GM12864 (cell line): ENCODE results near the gene VPS16.
"Not testable (repeated sequence)": the region's sequence is repeated elsewhere in the genome, so short reads cannot be mapped to it uniquely, and the experiment has no call there.

Source experiments
- DNase-seq: peaks from one replicate; pipeline ENCODE4 v3.0.0-alpha.2; 2011; ENCODE audit warnings: low read depth
- H3K4me3 ChIP-seq: 2 replicates; pipeline ENCODE4 v1.5.1; 2011; ENCODE audit warnings: mild to moderate bottlenecking, low read depth, low read length, control low read depth
- CTCF ChIP-seq: IDR thresholded peaks from 2 replicates; pipeline ENCODE4 v1.5.1; 2011; ENCODE audit warnings: low read depth, mild to moderate bottlenecking, moderate library complexity, low read length, control low read depth, inconsistent platforms; ENCODE audit errors: missing control alignments

The VPS16 gene

DNA sequence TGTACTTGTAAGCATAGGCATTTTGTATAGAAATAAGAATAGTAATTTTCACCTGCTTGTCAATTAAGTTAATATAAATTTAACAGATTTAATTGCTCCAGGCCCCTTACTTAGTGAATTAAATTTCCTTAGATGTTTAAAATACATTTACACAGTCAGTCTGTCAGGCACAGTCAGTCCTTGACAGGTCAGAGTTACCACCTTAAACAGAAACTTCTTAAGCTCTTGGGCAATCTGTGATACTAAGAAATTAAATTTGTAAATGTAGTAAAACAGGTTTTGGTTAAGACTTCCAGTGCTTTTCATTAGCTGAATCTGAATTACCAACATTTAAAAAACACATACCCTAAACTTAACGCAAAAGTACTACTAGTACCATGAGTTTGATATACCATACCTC lies 48.7 kb downstream of the VPS16 start:
- no peak for TF ChIP-seq CTCF
- no peak for DNase-seq
- no peak overlapping the region for H3K4me3 ChIP-seq

DNA sequence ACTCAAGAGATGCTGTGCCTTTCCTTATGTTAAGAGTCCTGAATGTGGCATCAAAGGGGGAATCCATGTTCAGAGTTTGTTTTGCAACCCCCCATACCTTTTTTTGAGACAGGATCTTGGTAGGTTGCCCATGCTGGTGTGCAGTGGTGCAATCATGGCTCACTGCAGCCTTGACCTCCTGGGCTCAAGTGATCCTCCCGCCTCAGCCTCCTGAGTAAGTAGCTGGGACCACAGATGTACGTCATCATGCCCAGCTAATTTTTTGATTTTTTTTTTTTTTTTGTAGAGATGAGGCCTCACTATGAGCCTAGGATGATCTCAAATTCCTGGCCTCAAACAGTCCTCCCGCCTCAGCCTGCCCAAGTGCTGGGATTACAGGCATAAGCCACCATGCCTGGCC lies 49.3 kb downstream of the VPS16 start:
- DNase-seq, result no peak
- TF ChIP-seq CTCF, result no peak
- no peak overlapping the region for H3K4me3 ChIP-seq

- no peak for DNase-seq
- no peak for TF ChIP-seq CTCF
- no peak overlapping the region for H3K4me3 ChIP-seq
Observed at GRCh38 chr20:2890742-2891141, 50.2 kb downstream of the VPS16 start.

DNA sequence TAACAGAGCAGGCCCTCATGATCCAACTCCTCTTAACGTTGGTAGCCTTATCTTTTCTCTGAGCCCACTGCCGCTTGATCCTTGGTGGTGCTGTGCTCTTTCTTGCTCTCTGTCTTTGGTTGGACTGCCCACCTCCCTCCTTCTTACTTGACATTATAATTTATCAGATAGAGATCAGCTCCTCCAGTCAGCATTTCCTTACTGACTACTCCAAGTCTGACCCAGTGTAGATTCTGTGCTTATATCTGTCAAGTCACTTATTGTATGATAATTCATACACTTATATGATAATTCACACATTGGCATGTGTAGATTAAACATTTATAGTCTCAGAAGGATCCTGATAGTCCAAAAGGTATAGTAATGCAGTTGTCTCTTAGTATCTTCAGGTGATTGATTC lies 50.8 kb downstream of the VPS16 start:
- no peak for TF ChIP-seq CTCF
- no peak overlapping the region for H3K4me3 ChIP-seq
- DNase-seq, result no peak

GRCh38 chr20:2892376-2892775 lies 51.8 kb downstream of the VPS16 start:
- DNase-seq, result no peak
- H3K4me3 ChIP-seq, result no peak overlapping the region
- TF ChIP-seq CTCF, result no peak

- no peak for DNase-seq
- H3K4me3 ChIP-seq, result no peak overlapping the region
- no peak for TF ChIP-seq CTCF
Observed at GRCh38 chr20:2894221-2894620, 53.7 kb downstream of the VPS16 start.

GRCh38 chr20:2895154-2895553 lies 54.6 kb downstream of the VPS16 start:
- DNase-seq, H3K4me3 ChIP-seq: not testable (repeated sequence)

DNA sequence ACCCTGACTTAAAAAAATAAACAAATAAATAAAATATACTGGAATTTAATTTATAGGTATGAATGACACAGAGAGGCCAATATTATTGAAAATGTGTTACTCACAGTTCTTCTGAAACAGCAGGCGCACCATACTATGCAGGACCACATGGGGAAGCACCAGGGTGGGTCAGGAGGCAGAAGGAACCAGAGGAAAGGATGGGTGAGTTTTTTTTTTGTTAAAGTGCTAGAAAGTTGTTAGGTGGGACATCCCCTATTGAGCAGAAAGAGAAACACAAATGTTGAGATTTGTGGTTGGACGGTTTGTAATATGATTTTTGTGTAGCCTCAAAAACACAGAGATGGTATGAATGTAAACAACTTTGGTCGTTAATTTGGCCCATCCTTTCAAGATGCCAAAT lies 58.7 kb downstream of the VPS16 start:
- no peak for TF ChIP-seq CTCF
- no peak for DNase-seq
- no peak overlapping the region for H3K4me3 ChIP-seq
